SIG-M5 (cell line): ENCODE results near the gene CREG2.

Experiments
- DNase-seq: peaks from one replicate; lab custom pipeline; 2025; lab: John Stamatoyannopoulos, UW

Gene CREG2

DNA sequence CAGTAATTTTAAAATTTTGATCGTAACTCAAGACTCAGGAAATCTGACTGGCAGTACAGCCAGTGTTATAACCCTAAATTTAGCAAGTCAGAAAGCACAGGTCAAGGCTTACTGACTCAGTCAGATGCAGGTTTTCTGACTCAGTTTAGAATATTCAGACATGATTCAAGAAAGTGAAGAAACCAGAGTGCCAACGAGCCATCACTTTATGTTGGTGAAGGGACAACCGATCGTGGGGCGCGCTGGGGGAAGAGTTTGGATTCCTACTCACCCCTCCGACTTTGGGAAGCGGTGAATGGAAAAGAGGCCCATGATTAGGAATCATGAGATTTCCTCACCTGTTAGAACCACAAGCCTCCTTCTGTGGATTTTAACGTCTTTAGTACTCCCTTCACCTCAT, 79.8 kb downstream of the CREG2 start:
- no peak for DNase-seq

DNA sequence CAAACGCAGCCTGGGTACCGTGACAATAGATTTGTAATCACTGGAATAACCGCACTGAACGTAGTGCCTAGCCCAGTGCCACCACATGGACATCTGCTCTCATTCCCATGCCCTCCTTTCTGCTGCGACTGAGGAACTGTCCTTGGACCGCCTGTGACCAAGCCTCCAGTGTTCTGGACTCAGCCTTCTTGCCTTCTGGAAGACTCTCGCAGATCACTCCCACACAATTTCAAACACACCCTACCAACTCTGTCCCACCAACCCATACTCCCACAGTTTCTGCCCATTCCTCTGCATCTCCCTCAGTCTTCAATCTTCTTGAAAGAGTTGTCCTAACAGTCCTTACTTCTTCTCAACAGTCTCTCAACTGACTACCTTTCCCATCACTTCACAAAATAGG, 80.9 kb downstream of the CREG2 start:
- no peak for DNase-seq

DNA sequence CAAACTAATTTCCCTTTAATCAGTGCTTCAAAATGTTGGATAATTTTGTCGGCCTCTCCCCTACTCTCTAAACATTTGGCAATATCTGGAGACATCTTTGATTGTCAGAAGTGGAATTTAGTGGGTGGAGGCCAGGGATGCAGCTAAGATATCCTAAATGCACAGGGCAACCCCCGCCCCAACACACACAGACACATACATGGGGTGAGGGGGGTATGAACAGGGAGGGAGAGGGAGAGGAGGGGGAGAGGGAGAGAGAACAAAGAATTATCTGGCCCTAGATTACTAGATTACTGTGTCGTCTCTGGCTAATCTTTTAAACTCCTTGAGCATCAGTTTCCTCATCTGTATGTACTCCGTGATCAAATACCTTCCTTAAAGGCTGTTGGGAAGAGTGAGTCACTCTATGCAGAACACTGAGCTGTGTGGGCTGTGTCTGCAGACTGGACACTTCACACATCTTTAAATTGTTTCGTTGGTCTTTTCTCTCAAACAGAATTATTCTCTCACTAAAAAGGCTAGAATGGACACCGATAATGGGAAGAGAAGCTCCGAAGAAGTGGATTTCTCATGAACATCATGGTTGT, 81.7 kb downstream of the CREG2 start:
- no peak for DNase-seq

DNA sequence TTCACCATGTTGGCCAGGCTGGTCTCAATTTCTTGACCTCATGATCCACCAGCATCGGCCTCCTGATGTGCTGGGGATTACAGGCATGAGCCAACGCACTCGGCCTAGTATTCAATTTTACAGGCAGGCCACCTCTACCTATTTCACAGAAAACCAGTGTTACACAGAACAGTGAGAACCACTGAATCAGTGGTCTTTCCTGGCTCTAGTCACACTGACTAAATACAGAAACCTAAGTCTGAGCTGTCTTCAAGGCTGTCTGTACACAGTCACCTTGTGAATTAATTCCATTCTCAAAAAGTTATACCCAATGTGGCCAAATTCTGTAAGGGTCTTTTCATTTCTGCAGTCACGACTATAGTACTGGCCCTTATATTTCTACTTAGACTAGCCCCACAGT, 82.3 kb downstream of the CREG2 start:
- DNase-seq, result no peak

DNA sequence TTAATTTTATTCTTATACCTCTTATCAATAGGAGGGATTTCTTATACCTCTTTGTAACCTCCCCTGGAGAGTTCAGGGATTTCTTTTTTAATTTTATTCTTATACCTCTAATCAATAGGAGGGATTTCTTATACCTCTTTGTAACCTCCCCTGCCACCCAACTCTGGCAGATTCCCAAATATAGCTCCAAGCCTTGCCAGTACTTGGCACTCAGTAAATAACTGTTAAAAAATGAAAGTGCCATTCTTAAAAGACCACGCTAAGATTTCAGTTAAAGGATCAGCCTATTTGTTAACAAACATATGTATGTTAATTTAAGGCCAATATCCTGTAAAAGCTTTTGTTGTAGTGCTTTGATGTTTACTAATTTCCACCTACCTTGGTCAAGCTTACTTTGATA, 83.6 kb downstream of the CREG2 start:
- no peak for DNase-seq

DNA sequence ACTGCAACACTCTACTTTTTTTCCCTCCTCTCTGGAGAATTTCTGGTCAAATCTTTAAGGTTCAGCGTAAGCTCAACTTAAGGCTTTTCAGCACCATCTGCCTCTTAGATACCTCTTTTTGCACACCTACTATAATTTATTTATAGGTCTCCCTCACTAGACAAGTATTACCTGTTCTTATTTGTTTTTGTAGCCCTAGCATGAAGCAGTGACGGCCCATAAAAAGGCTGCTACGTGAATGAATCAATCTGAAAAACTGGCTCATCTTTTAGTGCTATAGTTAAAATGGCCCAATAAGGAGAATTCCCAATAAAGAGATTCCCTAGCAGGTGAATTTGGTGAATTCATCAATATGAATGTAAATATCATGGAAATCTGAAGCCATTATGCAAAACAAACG, 85.3 kb downstream of the CREG2 start:
- DNase-seq, result no peak

DNA sequence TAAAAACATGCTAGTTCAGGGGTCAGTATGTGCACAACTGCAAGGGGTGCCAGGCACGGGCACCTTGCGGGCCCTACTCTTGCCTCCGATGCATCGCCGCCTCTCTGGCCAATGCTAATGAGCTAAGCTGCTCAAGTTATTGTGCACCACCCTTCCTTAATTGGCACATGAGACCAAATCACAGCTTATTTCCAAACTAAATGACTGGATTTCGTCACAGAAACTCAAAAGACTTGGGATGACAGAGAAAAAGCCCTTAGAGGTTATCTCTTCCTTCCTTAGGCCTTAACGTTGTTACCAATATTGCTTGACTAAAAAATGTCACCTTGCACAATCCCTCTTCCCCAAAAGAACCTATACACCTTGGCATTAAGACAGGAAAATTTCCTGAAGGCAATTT, 86.5 kb downstream of the CREG2 start:
- DNase-seq, result no peak

DNA sequence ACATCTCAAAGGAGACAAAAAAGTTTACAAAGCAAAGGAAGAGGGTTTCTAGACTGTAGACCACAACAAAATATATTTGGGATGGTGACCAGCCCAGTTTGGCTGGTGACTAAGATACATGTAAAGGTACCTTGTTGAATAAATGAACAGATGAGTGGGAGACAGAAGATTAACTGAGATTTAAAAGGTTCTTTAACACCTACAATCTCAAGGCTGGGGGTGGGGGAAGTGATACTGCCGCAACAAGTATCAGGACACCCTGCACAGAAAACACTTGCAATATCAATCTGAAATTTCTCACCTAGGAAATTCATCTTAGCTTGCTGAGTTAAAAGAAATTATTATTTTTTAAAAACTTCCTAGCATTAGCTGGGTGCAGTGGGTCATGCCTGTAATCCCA, 87.1 kb downstream of the CREG2 start:
- DNase-seq, result no peak

DNA sequence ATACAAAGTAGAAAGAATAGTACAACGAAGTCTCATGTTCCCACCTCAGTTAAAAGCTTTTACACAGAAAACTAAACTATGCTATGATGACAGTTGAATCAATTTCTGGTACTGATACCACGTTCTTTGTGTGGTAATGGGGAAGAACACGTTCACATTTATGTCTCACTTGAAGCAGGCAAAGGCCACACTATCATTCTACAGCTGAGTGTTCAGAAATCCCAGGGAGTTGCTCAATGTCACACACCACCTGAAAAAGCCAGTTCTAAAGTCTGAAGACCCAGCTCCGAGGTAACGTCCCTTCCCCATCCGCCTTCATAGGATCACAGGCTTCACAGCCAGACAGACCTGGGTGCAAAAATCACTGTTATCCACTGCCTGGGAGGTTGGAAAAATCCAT, 87.7 kb downstream of the CREG2 start:
- DNase-seq, result no peak

DNA sequence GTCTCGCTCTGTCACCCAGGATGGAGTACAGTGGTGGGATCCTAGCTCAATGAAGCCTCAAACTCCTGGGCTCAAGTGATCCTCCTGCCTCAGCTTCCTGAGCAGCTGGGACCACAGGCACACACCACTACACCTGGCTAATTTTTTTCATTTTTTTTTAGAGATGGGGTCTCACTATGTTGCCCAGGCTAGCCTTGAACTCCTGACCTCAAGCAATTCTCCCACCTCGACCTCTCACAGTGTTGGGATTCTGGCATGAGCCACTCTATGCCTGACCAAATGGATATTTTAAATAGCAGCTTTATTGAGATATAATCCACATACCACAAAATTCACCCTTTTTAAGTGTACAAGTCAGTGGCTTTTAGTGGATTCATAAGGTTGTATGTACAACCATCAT, 89.9 kb downstream of the CREG2 start:
- DNase-seq, result no peak

DNA sequence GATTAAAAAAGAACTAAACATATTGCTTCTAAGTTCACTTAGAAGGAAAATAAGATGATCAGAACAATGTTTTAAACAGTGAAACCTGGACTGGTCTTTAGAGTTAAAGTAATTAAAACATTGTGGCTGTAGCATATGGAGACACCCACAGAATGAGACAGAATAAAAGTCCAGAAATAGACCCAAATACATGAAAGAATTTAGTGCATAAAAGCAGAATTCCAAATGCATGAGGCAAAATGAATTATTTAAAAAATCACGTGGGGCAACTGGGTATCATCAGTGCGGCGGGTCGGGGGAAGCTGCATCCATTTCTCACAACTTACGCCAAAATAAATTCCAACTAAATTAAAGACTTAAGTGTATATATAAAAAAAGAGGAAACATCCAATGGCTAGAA, 90.9 kb downstream of the CREG2 start:
- DNase-seq, result no peak

DNA sequence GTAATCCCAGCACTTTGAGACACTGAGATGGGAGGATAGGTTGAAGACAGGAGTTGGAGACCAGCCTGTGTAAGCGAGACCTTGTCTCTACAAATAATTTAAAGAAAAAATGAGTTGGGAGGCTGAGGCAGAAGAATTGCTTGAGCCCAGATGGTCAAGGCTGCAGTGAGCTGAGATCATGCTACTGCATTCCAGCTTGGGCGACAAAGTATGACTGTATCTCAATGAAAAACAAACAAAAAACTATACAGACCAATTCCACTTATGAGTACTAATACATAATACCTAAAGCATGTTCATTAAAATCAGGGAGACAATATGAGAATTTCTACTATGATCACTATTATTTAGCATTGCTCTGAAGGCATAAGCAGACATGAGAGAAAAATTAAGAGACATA, 91.4 kb downstream of the CREG2 start:
- no peak for DNase-seq
